Measurements from ENCODE around the gene CASP10.

Gene CASP10

DNA sequence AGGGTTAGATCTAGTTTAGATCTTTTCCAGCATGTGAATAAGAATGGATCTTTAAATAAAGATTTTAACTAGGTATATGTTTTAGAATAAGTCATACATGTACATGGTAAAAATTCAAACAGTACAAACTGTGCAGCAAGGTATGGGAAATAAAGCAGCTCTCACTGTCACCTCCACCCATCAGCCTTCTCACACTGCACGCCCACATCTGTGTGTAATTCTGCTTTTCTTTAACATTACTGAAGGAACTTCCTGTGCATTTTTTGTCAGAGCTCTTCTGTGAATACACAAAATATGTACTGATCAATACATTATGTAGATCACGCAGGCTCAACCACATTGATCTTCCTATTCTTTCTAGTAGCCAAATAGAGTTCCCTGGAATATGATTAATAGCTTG is 80.8 kb downstream of the CASP10 start:
- DNase-seq = no peak

GRCh38 chr2:201264472-201265173 is 81.7 kb downstream of the CASP10 start:
- no peak for DNase-seq

DNA sequence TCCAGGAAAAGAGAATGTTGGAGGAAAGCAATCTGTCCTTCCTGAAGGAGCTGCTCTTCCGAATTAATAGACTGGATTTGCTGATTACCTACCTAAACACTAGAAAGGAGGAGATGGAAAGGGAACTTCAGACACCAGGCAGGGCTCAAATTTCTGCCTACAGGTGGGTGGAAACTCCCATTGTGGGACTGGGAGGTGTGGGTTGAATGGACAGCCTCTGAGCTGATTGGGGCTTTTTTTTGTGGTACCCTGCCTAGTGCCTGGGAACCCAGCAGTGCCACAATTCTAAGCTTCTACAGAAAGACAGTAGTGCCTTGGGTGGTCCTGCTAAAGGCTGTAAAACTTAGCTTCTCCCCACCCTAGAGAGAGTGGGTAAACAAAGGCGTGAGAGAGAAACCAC is 83.7 kb downstream of the CASP10 start:
- DNase-seq = no peak

GRCh38 chr2:201267278-201268030 is 84.5 kb downstream of the CASP10 start:
- no peak for DNase-seq

- DNase-seq = no peak
Observed at GRCh38 chr2:201269764-201270163, 86.8 kb downstream of the CASP10 start.

DNA sequence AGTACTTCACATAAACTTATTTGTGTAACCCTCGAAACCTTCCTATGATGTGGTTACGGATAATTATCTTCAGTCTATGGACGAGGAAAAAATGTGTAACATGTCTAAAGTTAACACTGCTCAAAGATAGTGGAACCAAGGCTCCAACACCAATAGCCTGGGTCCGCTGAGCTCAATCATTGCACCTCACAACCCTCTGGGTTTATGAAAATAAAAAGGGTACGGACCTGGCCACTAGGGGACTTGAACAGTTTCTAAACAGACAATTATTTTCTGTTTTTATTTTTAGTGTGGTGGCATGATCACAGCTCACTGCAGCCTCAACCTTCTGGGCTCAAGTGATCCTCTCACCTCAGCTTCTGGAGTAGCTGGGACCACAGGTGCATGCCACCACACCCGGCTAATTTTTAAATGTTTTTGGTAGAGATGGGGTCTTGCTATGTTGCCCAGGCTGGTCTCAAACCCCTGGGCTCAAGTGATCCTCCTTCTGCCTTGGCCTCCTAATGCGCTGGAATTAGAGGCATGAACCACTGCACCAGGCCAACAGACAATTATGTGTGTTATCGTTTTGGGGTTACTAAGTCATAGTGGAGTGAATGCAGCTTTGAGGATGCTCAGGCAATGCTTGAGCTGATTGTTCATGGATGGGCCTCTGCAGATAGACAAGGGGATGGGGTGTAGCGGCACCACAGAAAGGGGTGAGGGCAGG is 87.5 kb downstream of the CASP10 start:
- DNase-seq = no peak

GRCh38 chr2:201271917-201272316 is 89.0 kb downstream of the CASP10 start:
- DNase-seq = no peak

GRCh38 chr2:201273330-201273983 is 90.5 kb downstream of the CASP10 start:
- DNase-seq = no peak

- DNase-seq = no peak
Observed at GRCh38 chr2:201275069-201275468, 92.1 kb downstream of the CASP10 start.

DNA sequence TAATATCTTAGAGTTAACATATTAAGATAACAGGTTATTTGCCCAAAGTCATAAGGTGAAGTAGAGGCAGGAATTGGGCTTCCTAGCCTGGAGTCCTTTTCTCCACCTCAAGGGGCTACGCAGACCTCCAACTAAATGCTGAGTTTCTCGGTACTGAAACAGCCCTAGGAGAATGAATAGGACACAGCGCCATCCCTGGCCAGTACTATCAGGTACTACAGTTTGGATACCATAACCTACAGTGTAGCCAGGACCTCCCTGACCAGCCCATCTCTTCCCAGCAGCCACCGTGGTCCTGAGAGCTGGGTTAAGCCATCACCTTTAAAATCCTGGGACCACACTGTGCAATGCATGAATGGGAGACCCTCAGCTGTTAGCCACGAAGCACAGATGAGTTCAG is 93.0 kb downstream of the CASP10 start:
- no peak for DNase-seq

- no peak for DNase-seq
Observed at GRCh38 chr2:201276511-201276910, 93.6 kb downstream of the CASP10 start.
